ENCODE data around the gene UBE2G2. TPM values are rescaled to one million over a fixed set of nuclear protein-coding genes. Genes with fewer than 3 reads are reported as not detected.

Gene UBE2G2
- total RNA-seq, 2 donors from 2014 or later = 46.9 to 75.7 TPM

DNA sequence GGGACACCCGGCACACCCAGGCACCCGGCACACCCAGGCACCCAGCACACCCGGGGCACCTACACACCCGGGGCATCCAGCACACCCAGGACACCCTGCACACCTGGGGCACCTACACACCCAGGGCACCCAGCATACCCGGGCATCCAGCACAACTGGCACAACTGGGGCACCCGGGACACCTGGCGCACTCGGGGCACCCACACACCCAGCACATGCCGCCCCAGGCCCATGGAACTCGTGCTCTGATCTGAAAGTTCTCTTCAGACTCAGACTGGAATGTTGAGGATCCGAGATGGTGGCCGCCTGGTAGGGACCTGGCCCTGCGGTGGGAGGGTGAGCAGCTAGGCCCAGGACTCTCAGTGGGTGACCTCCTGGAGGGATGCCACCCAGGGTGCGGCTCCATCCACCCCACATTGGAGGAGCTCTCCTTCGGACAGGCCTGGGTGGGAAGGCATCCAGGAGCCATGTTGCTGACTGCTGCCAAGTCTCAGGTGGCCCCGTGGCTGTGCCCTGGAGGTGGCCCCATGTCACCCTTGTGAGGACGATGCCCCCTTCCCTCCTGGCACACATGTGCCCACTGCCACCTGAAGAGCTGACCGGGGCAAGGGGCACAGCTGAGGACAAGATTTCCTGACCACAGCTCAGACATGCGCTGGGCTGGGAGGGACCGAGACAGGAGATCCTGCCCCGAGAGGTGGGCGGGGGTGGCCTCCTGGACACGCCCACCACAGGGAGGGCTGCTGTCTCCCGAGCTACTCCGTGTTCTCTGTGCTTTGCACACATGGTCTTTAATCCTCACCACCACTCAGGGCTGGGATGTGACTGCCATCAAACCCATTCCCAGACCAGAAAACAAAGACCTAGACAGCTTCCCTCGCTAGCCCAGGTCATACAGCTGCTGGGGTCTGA is 37.0 kb downstream of the UBE2G2 start:
- H3K4me1 ChIP-seq (replicated peaks) = no peaks in the 10 kb centered on the region
- WGBS = 65% methylated on average over 16 of the region's 26 CpGs
- no peak overlapping the region for H3K4me3 ChIP-seq
- H3K9me3 ChIP-seq = no peaks in the 10 kb centered on the region
- no peak overlapping the region for H3K27ac ChIP-seq
- no peaks in the 10 kb centered on the region for H3K27me3 ChIP-seq (replicated peaks; ENCODE audit: insufficient read depth)
- H3K36me3 ChIP-seq = no peaks in the 10 kb centered on the region
- no peak for TF ChIP-seq POLR2A (IDR thresholded peaks at IDR 0.05)
- TF ChIP-seq, protein P1, sequence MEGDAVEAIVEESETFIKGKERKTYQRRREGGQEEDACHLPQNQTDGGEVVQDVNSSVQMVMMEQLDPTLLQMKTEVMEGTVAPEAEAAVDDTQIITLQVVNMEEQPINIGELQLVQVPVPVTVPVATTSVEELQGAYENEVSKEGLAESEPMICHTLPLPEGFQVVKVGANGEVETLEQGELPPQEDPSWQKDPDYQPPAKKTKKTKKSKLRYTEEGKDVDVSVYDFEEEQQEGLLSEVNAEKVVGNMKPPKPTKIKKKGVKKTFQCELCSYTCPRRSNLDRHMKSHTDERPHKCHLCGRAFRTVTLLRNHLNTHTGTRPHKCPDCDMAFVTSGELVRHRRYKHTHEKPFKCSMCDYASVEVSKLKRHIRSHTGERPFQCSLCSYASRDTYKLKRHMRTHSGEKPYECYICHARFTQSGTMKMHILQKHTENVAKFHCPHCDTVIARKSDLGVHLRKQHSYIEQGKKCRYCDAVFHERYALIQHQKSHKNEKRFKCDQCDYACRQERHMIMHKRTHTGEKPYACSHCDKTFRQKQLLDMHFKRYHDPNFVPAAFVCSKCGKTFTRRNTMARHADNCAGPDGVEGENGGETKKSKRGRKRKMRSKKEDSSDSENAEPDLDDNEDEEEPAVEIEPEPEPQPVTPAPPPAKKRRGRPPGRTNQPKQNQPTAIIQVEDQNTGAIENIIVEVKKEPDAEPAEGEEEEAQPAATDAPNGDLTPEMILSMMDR (IDR thresholded peaks at IDR 0.05) = no peak
- TF ChIP-seq POLR2AphosphoS5 (IDR thresholded peaks at IDR 0.05) = no peak
- intact Hi-C loops (cut with DNase I) = no loop called here
- no peak for DNase-seq (ENCODE audit: low spot score)

DNA sequence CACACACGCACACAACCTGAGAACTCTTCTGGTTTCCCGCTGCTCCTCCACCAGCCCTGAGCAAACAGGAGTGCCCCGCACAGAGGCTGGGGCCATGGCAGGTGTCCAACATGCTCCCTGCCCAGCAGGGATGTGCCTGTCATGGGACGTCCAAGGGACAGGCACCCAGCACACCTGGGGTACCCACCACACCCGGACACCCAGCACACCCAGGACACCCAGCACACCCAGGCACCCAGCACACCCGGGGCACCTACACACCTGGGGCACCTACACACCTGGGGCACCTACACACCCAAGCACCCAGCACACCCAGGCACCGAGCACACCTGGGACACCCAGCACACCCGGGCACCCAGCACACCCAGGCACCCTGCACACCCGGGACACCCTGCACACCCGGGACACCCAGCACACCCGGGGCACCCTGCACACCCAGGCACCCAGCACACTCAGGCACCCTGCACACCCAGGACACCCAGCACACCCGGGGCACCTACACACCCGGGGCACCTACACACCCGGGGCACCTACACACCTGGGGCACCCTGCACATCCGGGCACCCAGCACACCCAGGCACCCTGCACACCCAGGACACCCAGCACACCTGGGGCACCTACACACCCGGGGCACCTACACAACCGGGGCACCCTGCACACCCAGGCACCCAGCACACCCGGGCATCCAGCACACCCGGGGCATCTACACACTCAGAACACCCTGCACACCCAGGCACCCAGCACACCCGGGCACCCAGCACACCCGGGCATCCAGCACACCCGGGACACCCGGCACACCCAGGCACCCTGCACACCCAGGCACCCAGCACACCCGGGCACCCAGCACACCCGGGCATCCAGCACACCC is 37.9 kb downstream of the UBE2G2 start:
- intact Hi-C loops (cut with DNase I) = no loop called here
- WGBS = 60% methylated on average over 16 of the region's 25 CpGs
- Histone ChIP-seq H3K9me3 (no peaks in the 10 kb centered on the region), H3K36me3 (no peaks in the 10 kb centered on the region), H3K27me3 (replicated peaks; ENCODE audit: insufficient read depth) (no peaks in the 10 kb centered on the region), H3K27ac (no peak overlapping the region), H3K4me3 (no peak overlapping the region), H3K4me1 (replicated peaks) (no peaks in the 10 kb centered on the region)
- no peak for DNase-seq (ENCODE audit: low spot score)
- TF ChIP-seq POLR2AphosphoS5 (IDR thresholded peaks at IDR 0.05) (no peak), POLR2A (IDR thresholded peaks at IDR 0.05) (no peak)
- TF ChIP-seq, protein P1 (IDR thresholded peaks at IDR 0.05) = no peak

DNA sequence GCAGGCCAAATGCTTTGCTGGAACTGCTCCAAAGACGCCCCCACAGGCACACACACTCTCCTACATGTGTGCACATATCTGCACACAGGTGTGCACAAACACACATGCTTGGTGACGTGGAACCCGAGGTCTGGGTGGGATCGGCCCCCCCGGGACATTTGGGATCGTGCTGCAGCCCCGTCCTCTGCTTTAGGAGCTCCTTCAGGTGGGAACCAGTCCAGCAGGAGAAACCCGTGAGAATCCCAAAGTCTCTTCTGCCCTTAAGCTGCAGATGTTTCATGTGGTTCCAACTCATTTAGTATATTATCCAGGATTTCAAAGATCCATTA is 38.6 kb downstream of the UBE2G2 start:
- Histone ChIP-seq H3K4me1 (replicated peaks) (no peaks in the 10 kb centered on the region), H3K36me3 (no peaks in the 10 kb centered on the region), H3K27me3 (replicated peaks; ENCODE audit: insufficient read depth) (no peaks in the 10 kb centered on the region), H3K9me3 (no peaks in the 10 kb centered on the region), H3K27ac (no peak overlapping the region), H3K4me3 (no peak overlapping the region)
- TF ChIP-seq, protein P1 (IDR thresholded peaks at IDR 0.05) = no peak
- TF ChIP-seq POLR2AphosphoS5 (IDR thresholded peaks at IDR 0.05) (no peak), POLR2A (IDR thresholded peaks at IDR 0.05) (no peak)
- WGBS = 38% methylated on average over 8 of the region's 8 CpGs
- intact Hi-C loops (cut with DNase I) = no loop called here
- DNase-seq (ENCODE audit: low spot score) = no peak

DNA sequence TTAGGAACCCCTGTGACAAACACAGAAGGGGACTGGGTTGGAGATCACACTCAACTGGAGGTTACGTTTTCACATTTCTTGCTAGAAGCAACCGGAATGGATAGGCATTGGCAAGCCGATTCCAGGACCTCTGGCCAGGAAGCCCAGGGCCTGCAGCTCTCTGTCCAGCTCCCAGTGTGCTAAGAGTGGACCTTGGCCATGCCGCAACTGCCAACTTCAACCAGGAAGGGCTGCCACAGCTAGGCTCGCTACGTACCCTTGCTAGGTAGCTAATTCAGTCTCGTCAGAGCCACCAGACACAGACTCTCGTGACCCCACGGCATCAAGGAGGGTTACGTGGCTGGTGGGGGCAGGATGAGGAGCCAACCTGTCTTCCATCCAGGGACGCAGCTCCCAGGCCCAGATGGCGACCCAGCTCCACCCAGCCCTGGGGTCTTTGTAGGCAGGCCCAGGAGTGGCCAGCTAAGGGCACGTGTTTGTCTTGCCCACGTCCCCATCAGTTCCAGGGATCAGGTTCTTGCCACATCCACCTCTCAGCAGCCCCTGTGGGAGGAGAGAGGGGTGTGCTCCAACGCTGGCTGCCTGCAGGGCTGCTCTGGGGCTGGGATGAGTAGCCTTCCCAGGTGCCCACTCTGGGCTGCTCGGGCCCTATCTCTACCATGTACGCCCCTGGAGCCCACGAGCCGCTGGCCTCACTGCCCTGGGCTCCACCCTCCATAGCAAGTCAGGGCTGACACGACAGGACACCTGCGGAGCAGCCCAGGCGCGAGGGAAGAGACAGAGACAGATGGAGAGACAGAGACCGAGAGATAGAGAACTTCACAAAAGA is 39.2 kb downstream of the UBE2G2 start:
- H3K9me3 ChIP-seq = no peaks in the 10 kb centered on the region
- no peaks in the 10 kb centered on the region for H3K36me3 ChIP-seq
- intact Hi-C loops (cut with DNase I) = no loop called here
- H3K4me1 ChIP-seq (replicated peaks) = no peaks in the 10 kb centered on the region
- no peaks in the 10 kb centered on the region for H3K27me3 ChIP-seq (replicated peaks; ENCODE audit: insufficient read depth)
- H3K27ac ChIP-seq = no peak overlapping the region
- TF ChIP-seq, protein P1 (IDR thresholded peaks at IDR 0.05) = no peak
- TF ChIP-seq POLR2A (IDR thresholded peaks at IDR 0.05) (no peak), POLR2AphosphoS5 (IDR thresholded peaks at IDR 0.05) (no peak)
- WGBS = 83% methylated on average over 24 of the region's 24 CpGs
- DNase-seq (ENCODE audit: low spot score) = no peak
- H3K4me3 ChIP-seq = no peak overlapping the region

Measured in prostate gland (tissue), 2 donors.